Astrocyte (in vitro differentiated cells and primary cell): ENCODE measurements around the gene HNRNPU. TPM values are rescaled to one million over a fixed set of nuclear protein-coding genes. Genes with fewer than 3 reads are reported as not detected.

Experiments used
- DNase-seq: peaks from one replicate; pipeline ENCODE4 v3.0.0-alpha.2; 2010; ENCODE audit warnings: low read depth
- FAIRE-seq: peaks from 2 replicates; lab custom pipeline; 2011; peaks lifted over from hg19 to GRCh38; lab: Jason Lieb, UNC
- H2AFZ ChIP-seq: 2 replicates; pipeline ENCODE4 v1.6.0; 2012; ENCODE audit warnings: low read depth, low read length, inconsistent platforms
- H3K27ac ChIP-seq: 2 replicates; pipeline ENCODE4 v1.5.1; 2011; ENCODE audit warnings: low read depth, low read length, inconsistent platforms
- H3K27me3 ChIP-seq: 2 replicates; pipeline ENCODE4 v1.6.0; 2011; ENCODE audit warnings: low read length, inconsistent platforms; ENCODE audit not compliant: insufficient read depth
- H3K36me3 ChIP-seq: 2 replicates; pipeline ENCODE4 v1.5.1; 2011; ENCODE audit warnings: low read length, inconsistent platforms; ENCODE audit not compliant: insufficient read depth
- H3K4me1 ChIP-seq: 2 replicates; pipeline ENCODE4 v1.5.1; 2011; ENCODE audit warnings: low read length, inconsistent platforms; ENCODE audit not compliant: insufficient read depth
- H3K4me2 ChIP-seq: 2 replicates; pipeline ENCODE4 v1.6.0; 2012; ENCODE audit warnings: low read length, inconsistent platforms
- H3K4me3 ChIP-seq: 2 replicates; pipeline ENCODE4 v1.5.1; 2011; ENCODE audit warnings: low read depth, mild to moderate bottlenecking, low read length, inconsistent platforms; ENCODE audit not compliant: insufficient read depth
- H3K79me2 ChIP-seq: 2 replicates; pipeline ENCODE4 v1.6.0; 2012; ENCODE audit warnings: mild to moderate bottlenecking, low read length, inconsistent platforms; ENCODE audit not compliant: insufficient read depth
- H3K9ac ChIP-seq: 2 replicates; pipeline ENCODE4 v1.6.0; 2012; ENCODE audit warnings: mild to moderate bottlenecking, low read length, inconsistent platforms
- H3K9me3 ChIP-seq: 2 replicates; pipeline ENCODE4 v1.5.1; 2012; ENCODE audit warnings: low read depth, mild to moderate bottlenecking, low read length, inconsistent platforms; ENCODE audit not compliant: insufficient read depth
- H4K20me1 ChIP-seq: 2 replicates; pipeline ENCODE4 v1.6.0; 2012; ENCODE audit warnings: low read length, inconsistent platforms; ENCODE audit not compliant: insufficient read depth
- H3K27ac Mint-ChIP-seq: one replicate; pipeline ENCODE4 v1.8.0; 2021; ENCODE audit warnings: mild to moderate bottlenecking, mixed read lengths; ENCODE audit not compliant: unreplicated experiment
- H3K27me3 Mint-ChIP-seq: one replicate; pipeline ENCODE4 v1.8.0; 2021; ENCODE audit warnings: low read depth, mixed read lengths; ENCODE audit not compliant: unreplicated experiment
- H3K36me3 Mint-ChIP-seq: one replicate; pipeline ENCODE4 v1.8.0; 2021; ENCODE audit warnings: low read depth, mixed read lengths; ENCODE audit not compliant: unreplicated experiment
- H3K4me1 Mint-ChIP-seq: one replicate; pipeline ENCODE4 v1.8.0; 2021; ENCODE audit warnings: low read depth, mixed read lengths; ENCODE audit not compliant: unreplicated experiment
- H3K4me3 Mint-ChIP-seq: one replicate; pipeline ENCODE4 v1.8.0; 2021; ENCODE audit warnings: mild to moderate bottlenecking, moderate library complexity, mixed read lengths; ENCODE audit not compliant: unreplicated experiment
- H3K9me3 Mint-ChIP-seq: one replicate; pipeline ENCODE4 v1.8.0; 2021; ENCODE audit warnings: mild to moderate bottlenecking, mixed read lengths; ENCODE audit not compliant: unreplicated experiment
- EZH2 ChIP-seq: IDR thresholded peaks from 2 replicates; pipeline ENCODE4 v1.6.1; 2012; ENCODE audit warnings: mild to moderate bottlenecking, low read length, inconsistent platforms; ENCODE audit not compliant: insufficient read depth
- total RNA-seq: library from RNA; stranded (reverse); gene quantifications from 2 replicates; pipeline ENCODE4 v1.2.1, GENCODE V29; 2021
- TF ChIP-seq, protein P1 (sequence below): IDR thresholded peaks from 2 replicates; pipeline ENCODE4 v1.5.1; 2011; ENCODE audit warnings: low read depth, mild to moderate bottlenecking, inconsistent platforms, low read length, moderate library complexity; ENCODE audit not compliant: insufficient read depth

Gene HNRNPU
- total RNA-seq, 1 donor from 2014 or later: 289 TPM

DNA sequence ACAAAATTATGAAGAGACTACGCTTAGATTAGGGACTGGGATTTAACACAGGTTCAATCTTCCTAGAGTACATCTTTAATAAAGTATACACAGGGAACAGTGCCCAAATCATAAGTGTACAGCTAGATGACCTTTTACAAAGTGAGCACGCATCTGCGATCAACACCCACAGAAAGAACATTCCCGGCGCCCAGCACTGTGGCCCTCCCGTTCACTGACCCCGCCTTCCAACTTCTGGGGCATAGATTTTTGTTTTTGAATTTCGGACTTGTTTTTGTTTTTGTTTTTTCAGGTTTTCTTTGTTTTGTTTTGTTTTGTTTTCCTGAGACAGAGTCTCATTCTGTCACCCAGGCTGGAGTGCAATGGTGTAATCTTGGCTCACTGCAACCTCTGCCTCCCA, 59.5 kb downstream of the HNRNPU start:
- DNase-seq: no peak

DNA sequence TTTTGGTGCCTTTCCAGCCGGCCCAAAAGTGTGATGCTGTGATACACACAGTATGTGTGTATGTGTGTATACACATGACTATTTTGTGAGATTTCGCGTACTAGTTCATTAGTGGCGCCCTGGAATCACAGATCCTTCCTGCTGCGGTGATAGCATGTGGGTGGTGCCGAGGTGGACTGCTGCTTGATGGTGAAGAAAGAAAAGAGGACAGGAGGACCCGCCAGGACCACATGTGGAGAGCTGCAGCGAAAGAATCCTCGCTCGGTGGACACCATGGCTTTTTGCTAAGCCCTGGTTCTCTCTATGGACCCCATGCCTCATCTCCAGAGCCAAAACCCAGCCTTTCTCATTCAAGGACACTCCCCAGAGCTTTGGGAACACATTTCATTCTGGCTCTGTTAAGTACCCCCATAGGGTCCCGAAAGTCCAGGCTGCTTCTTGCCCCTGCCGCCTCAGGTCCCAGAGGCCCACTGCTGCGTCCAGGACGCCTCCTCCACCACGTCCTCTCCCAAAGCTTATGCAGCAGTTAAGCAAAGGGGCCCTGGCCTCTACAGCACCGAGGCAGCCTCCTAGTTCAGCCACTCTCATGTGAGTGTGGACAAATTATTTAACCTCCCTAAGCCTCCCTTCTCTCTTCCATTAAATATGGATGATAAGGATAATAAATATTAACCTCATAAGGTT, 61.6 kb downstream of the HNRNPU start:
- no peaks in the 10 kb centered on the region for H3K9me3 ChIP-seq
- H3K9ac ChIP-seq: no peak overlapping the region
- H3K36me3 Mint-ChIP-seq: no peaks in the 10 kb centered on the region
- H3K4me2 ChIP-seq: no peak overlapping the region
- no peaks in the 10 kb centered on the region for H3K27me3 Mint-ChIP-seq
- no peaks in the 10 kb centered on the region for H3K4me1 ChIP-seq
- no peaks in the 10 kb centered on the region for H3K9me3 Mint-ChIP-seq
- TF ChIP-seq EZH2: no peak
- TF ChIP-seq, protein P1, sequence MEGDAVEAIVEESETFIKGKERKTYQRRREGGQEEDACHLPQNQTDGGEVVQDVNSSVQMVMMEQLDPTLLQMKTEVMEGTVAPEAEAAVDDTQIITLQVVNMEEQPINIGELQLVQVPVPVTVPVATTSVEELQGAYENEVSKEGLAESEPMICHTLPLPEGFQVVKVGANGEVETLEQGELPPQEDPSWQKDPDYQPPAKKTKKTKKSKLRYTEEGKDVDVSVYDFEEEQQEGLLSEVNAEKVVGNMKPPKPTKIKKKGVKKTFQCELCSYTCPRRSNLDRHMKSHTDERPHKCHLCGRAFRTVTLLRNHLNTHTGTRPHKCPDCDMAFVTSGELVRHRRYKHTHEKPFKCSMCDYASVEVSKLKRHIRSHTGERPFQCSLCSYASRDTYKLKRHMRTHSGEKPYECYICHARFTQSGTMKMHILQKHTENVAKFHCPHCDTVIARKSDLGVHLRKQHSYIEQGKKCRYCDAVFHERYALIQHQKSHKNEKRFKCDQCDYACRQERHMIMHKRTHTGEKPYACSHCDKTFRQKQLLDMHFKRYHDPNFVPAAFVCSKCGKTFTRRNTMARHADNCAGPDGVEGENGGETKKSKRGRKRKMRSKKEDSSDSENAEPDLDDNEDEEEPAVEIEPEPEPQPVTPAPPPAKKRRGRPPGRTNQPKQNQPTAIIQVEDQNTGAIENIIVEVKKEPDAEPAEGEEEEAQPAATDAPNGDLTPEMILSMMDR: no peak
- H3K27ac Mint-ChIP-seq: no peak overlapping the region
- H3K4me3 Mint-ChIP-seq: no peak overlapping the region
- no peaks in the 10 kb centered on the region for H3K36me3 ChIP-seq
- DNase-seq (no peak), FAIRE-seq (no peak)
- H3K27me3 ChIP-seq: no peaks in the 10 kb centered on the region
- no peaks in the 10 kb centered on the region for H3K79me2 ChIP-seq
- H3K4me3 ChIP-seq: no peak overlapping the region
- no peak overlapping the region for H3K27ac ChIP-seq
- H3K4me1 Mint-ChIP-seq: no peaks in the 10 kb centered on the region
- no peaks in the 10 kb centered on the region for H4K20me1 ChIP-seq
- H2AFZ ChIP-seq: no peak overlapping the region

More for the DNA sequence above, 59.5 kb downstream of the HNRNPU start:
- Histone ChIP-seq H3K36me3 (no peaks in the 10 kb centered on the region), H3K79me2 (no peaks in the 10 kb centered on the region), H3K9me3 (no peaks in the 10 kb centered on the region), H3K27me3 (no peaks in the 10 kb centered on the region), H3K4me1 (no peaks in the 10 kb centered on the region), H3K4me3 (no peak overlapping the region), H2AFZ (no peak overlapping the region), H3K27ac (no peak overlapping the region), H3K9ac (no peak overlapping the region), H3K4me2 (no peak overlapping the region), H4K20me1 (no peaks in the 10 kb centered on the region)
- Mint-ChIP-seq H3K9me3 (no peaks in the 10 kb centered on the region), H3K4me3 (no peak overlapping the region), H3K27me3 (no peaks in the 10 kb centered on the region), H3K27ac (no peak overlapping the region), H3K4me1 (no peaks in the 10 kb centered on the region), H3K36me3 (no peaks in the 10 kb centered on the region)
- no peak for TF ChIP-seq EZH2
- TF ChIP-seq, protein P1: no peak
- FAIRE-seq: no peak

DNA sequence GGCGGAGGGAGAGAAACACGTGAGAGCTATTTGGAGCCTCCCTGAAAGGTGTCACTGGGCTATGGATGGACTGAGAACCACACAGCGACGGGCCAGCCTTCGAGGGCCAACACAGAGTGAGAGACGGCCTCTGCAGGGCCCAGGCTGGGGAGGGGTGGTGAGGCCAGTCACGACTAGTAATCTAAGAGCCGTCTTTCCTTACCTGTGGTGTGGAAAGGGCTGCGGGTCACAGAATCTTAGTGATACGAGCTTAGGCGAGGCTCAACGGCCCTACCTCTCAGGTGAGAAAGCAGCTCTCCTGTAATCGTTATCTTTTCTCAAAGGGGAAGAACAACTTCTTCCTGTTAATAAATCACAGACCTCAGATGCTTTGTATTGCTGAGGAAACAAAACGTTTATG, 62.3 kb downstream of the HNRNPU start:
- Histone ChIP-seq H3K9me3 (no peaks in the 10 kb centered on the region), H3K4me2 (no peak overlapping the region), H4K20me1 (no peaks in the 10 kb centered on the region), H2AFZ (no peak overlapping the region), H3K27ac (no peak overlapping the region), H3K4me3 (no peak overlapping the region), H3K27me3 (no peaks in the 10 kb centered on the region), H3K4me1 (no peaks in the 10 kb centered on the region), H3K9ac (no peak overlapping the region), H3K36me3 (no peaks in the 10 kb centered on the region), H3K79me2 (no peaks in the 10 kb centered on the region)
- FAIRE-seq (no peak), DNase-seq (no peak)
- no peaks in the 10 kb centered on the region for H3K36me3 Mint-ChIP-seq
- no peak overlapping the region for H3K27ac Mint-ChIP-seq
- H3K27me3 Mint-ChIP-seq: no peaks in the 10 kb centered on the region
- H3K4me1 Mint-ChIP-seq: no peaks in the 10 kb centered on the region
- no peaks in the 10 kb centered on the region for H3K9me3 Mint-ChIP-seq
- TF ChIP-seq, protein P1: no peak
- TF ChIP-seq EZH2: no peak
- no peak overlapping the region for H3K4me3 Mint-ChIP-seq
